Astrocyte of the cerebellum (primary cell): ENCODE data around the gene PRKACA.

Source experiments
- DNase-seq: peaks from one replicate; pipeline ENCODE4 v3.0.0-alpha.2; 2011; ENCODE audit warnings: low read depth
- H3K4me3 ChIP-seq: 2 replicates; pipeline ENCODE4 v1.5.1; 2011; ENCODE audit warnings: mild to moderate bottlenecking, low read depth, low read length, moderate library complexity
- CTCF ChIP-seq: IDR thresholded peaks from 2 replicates; pipeline ENCODE4 v1.5.1; 2012; ENCODE audit warnings: low read length, low read depth, moderate library complexity, mild to moderate bottlenecking; ENCODE audit errors: missing control alignments
- in situ Hi-C: cut with HindIII; loops from 2 replicates; pipeline ENCODE4 v1.10.0; 2017; ENCODE audit warnings: low sequenced_read_pairs

Gene PRKACA

DNA sequence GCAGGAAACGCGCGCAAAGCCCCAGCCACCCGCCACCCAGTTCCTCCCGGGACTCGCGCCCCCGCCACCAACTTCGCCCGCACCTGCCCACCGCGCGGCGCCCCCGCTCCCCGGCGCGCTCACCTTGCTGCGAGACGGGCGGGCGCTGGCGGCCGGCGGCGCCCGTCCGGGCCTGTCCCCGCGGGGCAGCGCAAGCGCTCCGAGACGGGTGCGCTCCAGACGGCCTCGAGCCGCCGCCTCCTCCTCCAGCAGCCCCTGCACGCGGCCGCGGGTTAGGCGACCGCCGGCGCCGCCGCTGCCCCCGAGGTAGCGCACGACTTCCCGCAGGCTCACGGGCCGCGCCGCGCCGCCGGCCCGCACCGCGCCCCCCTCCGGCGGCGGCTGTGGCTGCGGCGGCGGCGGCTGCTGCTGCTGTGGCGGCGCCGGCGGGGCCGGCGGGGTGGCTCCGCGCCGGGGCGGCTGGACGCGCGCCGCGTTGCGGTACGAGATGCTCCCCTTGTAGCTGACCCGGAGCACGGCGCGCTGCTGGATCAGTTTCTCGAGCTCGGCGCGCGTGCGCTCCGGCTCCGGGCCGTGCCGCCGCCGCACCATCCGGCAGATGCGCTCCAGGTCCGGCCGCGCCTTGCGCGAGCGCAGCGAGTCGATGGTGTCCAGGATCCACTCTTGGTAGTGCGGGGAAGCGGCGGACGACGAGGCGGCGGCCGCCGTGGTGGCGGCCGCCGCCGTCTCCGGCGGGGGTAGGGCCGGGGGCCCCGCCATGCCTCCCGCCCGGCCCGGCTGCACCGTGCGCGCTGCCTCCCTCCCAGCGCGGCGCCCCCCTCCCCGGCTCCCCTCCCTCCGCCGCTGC is 27.7 kb downstream of the PRKACA start:
- H3K4me3 ChIP-seq: peak overlapping the region; percentile 54
- in situ Hi-C loops: no loop called here

DNA sequence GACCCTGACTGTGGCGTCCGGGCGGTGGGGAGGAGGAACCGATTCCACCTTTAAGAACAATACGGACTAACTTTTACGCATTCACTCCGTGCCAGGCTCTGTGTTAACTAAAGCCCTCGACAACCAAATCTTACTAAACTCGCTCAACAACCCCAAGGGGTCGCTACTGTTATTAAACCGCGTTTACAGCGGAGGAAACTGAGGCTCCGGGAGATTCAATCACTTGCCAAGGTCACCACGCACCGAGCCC is 28.2 kb downstream of the PRKACA start:
- H3K4me3 ChIP-seq: peak overlapping the region; percentile 54
- no peak for DNase-seq
- peak; percentile 33 for TF ChIP-seq CTCF
- in situ Hi-C loops: no loop called here

More for the DNA sequence above, 27.7 kb downstream of the PRKACA start:
- no peak for DNase-seq
- peak; percentile 0 for TF ChIP-seq CTCF

DNA sequence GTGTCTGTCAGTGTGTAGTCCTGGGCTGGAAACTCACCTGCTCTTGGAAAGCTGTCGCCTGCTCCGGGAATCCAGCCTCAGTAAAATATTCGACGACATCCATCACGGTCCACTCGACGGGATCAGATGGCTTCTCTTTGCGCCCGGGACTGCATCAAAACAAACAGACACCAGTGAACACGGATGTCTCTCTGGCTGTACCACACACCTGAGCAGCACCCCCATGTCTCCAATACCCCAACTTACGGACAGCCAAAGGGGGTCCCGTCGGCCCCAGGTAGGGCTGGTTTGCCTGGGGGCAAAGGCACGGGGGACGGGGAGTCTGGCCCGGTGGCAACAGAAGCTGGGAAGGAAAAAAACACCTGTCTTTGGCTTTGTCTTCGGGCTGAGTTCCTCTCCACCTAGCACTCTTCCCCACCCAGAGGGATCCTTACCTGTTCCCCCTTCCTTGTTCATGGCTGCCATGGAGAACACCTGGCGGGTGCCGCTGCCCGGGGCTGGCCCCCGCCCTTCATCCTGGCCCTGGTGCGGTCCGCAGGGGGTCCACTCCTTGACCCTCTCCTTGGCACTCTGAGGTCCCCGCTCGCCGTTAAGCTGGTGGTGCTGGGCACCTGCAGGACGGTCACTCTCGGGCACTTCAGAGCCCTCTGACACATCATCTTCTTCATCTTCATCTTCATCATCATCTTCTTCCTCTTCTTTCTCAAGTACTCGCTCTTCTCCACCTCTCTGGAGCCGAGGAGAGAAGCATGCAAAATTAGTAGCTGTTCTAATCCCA is 28.7 kb downstream of the PRKACA start:
- peak overlapping the region; percentile 54 for H3K4me3 ChIP-seq
- in situ Hi-C loops: no loop called here
- DNase-seq: no peak
- no peak for TF ChIP-seq CTCF

- TF ChIP-seq CTCF: no peak
- in situ Hi-C loops: no loop called here
- no peak for DNase-seq
- no peak overlapping the region for H3K4me3 ChIP-seq
Observed at GRCh38 chr19:14086098-14086497, 31.5 kb downstream of the PRKACA start.

GRCh38 chr19:14085309-14085995 is 32.1 kb downstream of the PRKACA start, which contains the start of gene C19orf67:
C19orf67 (minus strand) TSS chr19:14085783; CDS start chr19:14085627, 156 bp downstream.
- DNase-seq: no peak
- TF ChIP-seq CTCF: no peak
- in situ Hi-C loops: no loop called here
- no peak within 1 kb of the TSS for H3K4me3 ChIP-seq

DNA sequence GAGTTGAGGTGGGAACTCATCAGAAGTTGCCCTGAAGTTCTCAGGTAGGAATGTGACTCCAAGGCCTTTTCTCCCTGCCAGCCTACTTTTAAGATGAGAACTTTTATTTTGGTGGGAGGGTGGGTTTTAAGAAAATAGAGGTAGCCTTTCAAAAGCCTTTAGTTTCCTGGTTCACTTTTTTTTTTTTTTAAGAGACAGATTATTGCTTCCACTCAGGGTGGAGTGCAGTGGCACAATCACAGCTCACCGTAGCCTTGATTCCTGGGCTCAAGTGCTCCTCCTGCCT is 34.9 kb downstream of the PRKACA start:
- DNase-seq: no peak
- no peak overlapping the region for H3K4me3 ChIP-seq
- no peak for TF ChIP-seq CTCF
- in situ Hi-C loops: no loop called here
